IPS-15b (cell line): ENCODE results near the gene HEXD.

Experiments
- H3K27me3 ChIP-seq: one replicate; pipeline ENCODE4 v1.6.1; 2013; ENCODE audit warnings: low read length; ENCODE audit not compliant: control insufficient read depth, insufficient read depth
- H3K36me3 ChIP-seq: one replicate; pipeline ENCODE4 v1.6.1; 2013; ENCODE audit warnings: low read length; ENCODE audit not compliant: control insufficient read depth, insufficient read depth
- H3K4me1 ChIP-seq: one replicate; pipeline ENCODE4 v1.6.1; 2013; ENCODE audit warnings: mild to moderate bottlenecking, low read length; ENCODE audit not compliant: control insufficient read depth, insufficient read depth
- H3K4me3 ChIP-seq: one replicate; pipeline ENCODE4 v1.5.1; 2013; ENCODE audit warnings: low read depth, low read length
- H3K9ac ChIP-seq: one replicate; pipeline ENCODE4 v1.6.1; 2013; ENCODE audit warnings: low read depth, mild to moderate bottlenecking, low read length
- H3K9me3 ChIP-seq: one replicate; pipeline ENCODE4 v1.6.1; 2013; ENCODE audit warnings: mild to moderate bottlenecking, low read length; ENCODE audit not compliant: control insufficient read depth, insufficient read depth

Gene HEXD

DNA sequence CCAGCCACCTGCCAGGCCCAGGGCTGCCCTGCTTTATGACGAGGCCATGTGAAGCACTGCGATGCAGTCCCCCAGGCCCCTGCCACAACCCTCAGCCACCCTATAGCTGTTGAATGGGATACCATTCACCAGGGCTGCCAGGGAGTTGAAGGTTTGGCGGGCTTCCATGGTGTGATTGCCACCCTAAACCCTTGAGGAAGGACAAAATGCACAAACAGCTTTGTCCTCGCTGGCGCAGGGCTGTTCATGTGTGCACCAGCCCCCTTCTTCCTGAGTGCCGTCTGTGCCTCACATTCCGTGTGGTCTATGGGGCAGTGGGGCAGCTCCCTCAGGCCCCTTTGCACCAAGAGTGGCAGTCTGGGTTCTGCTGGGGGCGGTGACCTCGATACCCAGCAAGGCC is 65.7 kb downstream of the HEXD start:
- Histone ChIP-seq H3K27me3 (no peaks in the 10 kb centered on the region), H3K9me3 (no peaks in the 10 kb centered on the region), H3K4me3 (no peak overlapping the region), H3K9ac (no peak overlapping the region), H3K36me3 (peaks cover 36% of the 10 kb centered on the region), H3K4me1 (no peaks in the 10 kb centered on the region)

DNA sequence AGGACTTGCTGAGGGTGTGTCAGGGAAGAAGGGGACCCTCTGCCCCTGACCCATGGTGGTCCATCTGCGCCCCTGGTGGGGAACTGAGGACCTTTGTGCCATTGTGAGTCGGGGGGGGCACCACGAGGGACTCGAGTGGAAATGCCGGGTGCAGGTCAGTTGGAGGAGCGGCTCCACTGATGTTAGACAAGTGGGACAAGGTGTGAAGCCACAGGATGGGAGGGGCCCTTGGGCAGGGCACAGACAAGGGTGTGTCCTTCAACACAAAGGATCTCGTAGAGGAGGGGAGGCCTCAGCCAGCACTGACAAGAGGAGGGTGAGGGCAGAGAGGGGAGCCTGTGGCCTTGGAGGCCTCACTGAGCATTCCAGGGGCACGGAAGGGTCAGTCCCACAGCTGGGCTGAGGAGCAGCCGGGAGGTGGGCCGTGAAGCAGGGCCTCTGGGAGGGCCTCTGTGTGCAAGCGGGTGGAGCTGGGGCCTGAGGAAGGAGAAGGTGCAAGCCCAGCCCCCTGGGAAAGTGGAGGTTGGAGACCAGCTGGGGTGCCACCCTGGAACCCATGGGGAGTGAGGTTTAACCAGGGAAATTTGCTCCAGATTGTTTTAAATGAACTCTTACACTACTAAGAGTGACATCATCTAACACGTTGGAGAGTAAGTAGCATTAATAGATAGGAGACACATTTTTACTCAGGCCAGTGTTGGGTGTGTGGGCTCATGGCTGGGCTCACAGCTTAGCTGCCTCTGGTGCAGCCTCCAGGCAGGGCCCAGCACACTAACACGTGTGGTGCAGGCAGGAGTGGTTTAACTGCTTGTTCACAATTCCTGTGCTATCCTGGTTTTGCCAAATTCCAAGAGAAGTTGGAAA is 68.3 kb downstream of the HEXD start:
- Histone ChIP-seq H3K9ac (no peak overlapping the region), H3K4me1 (no peaks in the 10 kb centered on the region), H3K9me3 (no peaks in the 10 kb centered on the region), H3K27me3 (no peaks in the 10 kb centered on the region), H3K36me3 (peaks cover 22% of the 10 kb centered on the region), H3K4me3 (no peak overlapping the region)

DNA sequence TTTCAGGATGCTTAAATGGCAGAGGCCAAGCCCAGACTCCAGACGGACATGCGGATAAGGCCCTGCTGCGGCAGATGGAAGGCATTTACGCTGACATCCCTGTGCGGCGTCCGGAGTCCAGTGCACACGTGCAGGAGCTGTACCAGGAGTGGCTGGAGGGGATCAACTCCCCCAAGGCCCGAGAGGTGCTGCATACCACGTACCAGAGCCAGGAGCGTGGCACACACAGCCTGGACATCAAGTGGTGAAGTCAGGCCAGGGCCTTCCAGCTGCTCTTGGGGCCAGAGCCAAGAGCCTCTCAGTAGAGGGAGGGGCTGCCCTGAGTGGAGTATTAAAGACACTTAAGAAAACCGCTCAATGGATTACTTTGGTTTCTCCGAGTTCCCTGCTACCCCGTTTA is 69.8 kb downstream of the HEXD start:
- Histone ChIP-seq H3K36me3 (peaks cover 22% of the 10 kb centered on the region), H3K4me1 (no peaks in the 10 kb centered on the region), H3K27me3 (no peaks in the 10 kb centered on the region), H3K9me3 (no peaks in the 10 kb centered on the region), H3K9ac (no peak overlapping the region), H3K4me3 (no peak overlapping the region)

DNA sequence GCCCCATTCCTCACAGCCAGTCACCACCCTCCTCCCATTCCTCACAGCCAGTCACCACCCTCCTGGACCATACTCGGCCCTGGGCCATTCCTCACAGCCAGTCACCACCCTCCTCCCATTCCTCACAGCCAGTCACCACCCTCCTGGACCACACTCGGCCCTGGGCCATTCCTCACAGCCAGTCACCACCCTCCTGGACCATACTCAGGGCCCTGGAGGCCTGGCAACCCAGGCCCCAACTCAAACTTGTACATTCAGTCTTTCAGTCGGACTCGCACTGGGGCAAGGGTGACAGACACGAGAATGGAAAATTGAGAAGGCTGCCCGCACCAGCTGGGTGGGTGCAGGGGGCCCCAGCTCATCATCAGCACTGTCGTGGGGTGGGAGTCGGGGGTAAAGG is 71.0 kb downstream of the HEXD start:
- no peaks in the 10 kb centered on the region for H3K27me3 ChIP-seq
- H3K9me3 ChIP-seq = no peaks in the 10 kb centered on the region
- no peak overlapping the region for H3K9ac ChIP-seq
- no peak overlapping the region for H3K4me3 ChIP-seq
- no peaks in the 10 kb centered on the region for H3K4me1 ChIP-seq
- peaks cover 22% of the 10 kb centered on the region for H3K36me3 ChIP-seq

DNA sequence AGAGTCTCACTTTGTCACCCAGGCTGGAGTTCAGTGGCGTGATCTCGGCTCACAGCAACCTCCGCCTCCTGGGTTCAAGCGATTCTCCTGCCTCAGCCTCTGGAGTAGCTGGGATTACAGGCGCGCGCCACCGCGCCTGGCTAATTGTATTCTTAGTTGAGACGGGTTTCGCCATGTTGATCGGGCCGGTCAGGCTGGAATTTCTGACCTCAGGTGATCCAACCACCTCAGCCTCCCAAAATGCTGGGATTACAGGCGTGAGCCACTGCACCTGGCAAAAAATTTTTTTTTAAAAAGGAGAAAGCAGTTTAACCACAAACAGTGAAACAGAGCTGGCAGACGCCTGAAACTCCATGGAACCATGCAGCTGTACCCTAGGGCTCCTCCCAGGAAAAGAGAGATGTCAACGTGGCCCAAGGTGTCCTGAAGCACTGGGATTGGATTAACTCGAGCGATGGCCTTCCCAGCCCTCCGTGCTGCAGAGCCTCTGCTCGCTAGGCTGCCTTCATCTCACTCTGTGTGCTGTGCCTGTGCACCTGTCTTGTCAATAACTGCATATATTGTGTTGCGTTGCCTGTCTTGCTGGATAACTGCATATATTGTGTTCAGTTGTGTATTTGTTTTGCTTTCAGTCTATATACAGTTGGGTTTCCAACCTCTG is 71.8 kb downstream of the HEXD start:
- Histone ChIP-seq H3K9me3 (no peaks in the 10 kb centered on the region), H3K36me3 (peaks cover 16% of the 10 kb centered on the region), H3K27me3 (no peaks in the 10 kb centered on the region), H3K9ac (no peak overlapping the region), H3K4me1 (no peaks in the 10 kb centered on the region), H3K4me3 (no peak overlapping the region)

DNA sequence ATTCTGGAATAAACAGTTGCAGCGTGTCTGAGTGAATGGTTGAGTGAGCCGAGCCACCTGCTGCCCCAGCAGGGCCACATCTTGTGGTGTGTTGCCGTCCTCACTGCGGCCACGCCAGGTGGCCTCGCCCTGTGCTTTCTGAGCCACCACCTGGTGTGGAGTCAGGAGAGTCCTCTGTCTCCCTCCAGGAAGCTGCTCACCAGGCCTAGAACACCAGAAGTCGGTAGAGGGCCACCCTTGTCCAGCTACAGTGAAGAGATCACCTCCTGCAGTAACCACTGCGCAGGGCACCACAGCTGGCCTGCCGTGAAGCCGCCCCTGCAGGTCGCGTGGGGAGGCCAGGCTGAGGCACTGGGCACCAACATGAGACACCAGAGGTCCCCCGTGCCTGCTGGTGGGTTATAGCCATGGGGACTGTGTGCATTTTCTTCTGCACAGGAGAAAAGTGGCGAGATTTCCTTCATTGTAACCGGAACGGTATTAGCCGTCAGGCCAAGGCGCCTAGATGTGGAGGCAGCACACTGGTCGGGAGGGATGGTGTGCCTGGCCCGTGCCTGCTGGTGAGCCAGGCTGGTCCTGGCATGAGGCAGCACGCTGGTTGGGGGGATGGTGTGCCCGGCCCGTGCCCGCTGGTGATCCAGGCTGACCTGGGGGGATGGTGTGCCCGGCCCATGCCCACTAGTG is 72.5 kb downstream of the HEXD start:
- Histone ChIP-seq H3K4me3 (no peak overlapping the region), H3K9me3 (no peaks in the 10 kb centered on the region), H3K27me3 (no peaks in the 10 kb centered on the region), H3K36me3 (peaks cover 12% of the 10 kb centered on the region), H3K4me1 (peaks cover 4% of the 10 kb centered on the region), H3K9ac (no peak overlapping the region)

DNA sequence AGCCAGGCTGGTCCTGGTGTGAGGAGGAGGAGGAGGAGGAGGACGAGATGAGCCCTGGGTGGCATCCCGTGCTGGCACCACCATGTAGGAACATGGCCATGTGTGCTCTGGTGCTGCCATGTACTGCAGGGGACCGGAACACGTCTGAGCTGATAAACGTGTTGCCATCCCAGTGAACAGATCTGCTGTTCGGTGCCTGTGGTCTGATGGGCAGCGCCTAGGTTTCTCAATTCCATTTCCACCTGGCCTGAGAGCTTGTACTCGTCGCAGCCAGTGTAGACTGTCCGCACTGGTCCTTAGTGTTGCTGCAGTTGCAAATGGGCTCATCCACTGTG is 73.0 kb downstream of the HEXD start:
- Histone ChIP-seq H3K9ac (no peak overlapping the region), H3K4me3 (no peak overlapping the region), H3K27me3 (peaks cover 4% of the 10 kb centered on the region), H3K4me1 (peaks cover 4% of the 10 kb centered on the region), H3K36me3 (peaks cover 7% of the 10 kb centered on the region), H3K9me3 (no peaks in the 10 kb centered on the region)

DNA sequence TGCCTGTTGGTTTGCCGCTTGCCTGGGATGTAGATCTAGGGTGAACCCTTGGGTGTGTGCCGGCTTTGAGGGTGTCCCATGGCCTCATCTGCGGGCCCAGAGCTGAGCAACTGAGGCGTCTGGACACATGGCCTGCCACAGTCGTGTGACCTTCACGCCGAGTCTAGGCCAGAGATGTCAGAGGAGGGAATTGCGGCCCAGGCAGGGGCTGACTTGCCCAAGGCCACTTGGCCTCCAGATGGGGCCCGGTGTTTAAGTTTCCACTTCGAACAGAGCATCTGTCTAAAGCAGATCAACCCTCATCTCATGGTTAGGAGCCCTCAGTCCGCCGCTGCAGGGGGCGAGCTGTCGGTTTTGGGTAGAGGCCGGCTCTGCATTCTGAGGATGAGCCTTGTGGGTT is 73.4 kb downstream of the HEXD start:
- H3K9ac ChIP-seq = no peak overlapping the region
- no peaks in the 10 kb centered on the region for H3K9me3 ChIP-seq
- H3K36me3 ChIP-seq = peaks cover 7% of the 10 kb centered on the region
- H3K27me3 ChIP-seq = peaks cover 8% of the 10 kb centered on the region
- H3K4me1 ChIP-seq = peaks cover 4% of the 10 kb centered on the region
- no peak overlapping the region for H3K4me3 ChIP-seq
